Hepatocyte (in vitro differentiated cells): ENCODE results near the gene KLC1. TPM values are rescaled to one million over a fixed set of nuclear protein-coding genes. Genes with fewer than 3 reads are reported as not detected.

ENCODE experiments used
- DNase-seq: peaks from one replicate; pipeline ENCODE4 v3.0.0-alpha.2; 2016; ENCODE audit warnings: low spot score
- H2AFZ ChIP-seq: fragments of 200-600 bp; sonication (generic); 2 replicates; pipeline ENCODE4 v1.6.0; 2016; ENCODE audit warnings: antibody characterized with exemption, mild to moderate bottlenecking
- H3K27ac ChIP-seq: fragments of 200-600 bp; sonication (generic); 2 replicates; pipeline ENCODE4 v1.5.1; 2016; ENCODE audit warnings: mild to moderate bottlenecking
- H3K27me3 ChIP-seq: fragments of 200-600 bp; sonication (generic); 2 replicates; pipeline ENCODE4 v1.6.1; 2016
- H3K36me3 ChIP-seq: fragments of 200-600 bp; sonication (generic); replicated peaks from 2 replicates; pipeline ENCODE4 v1.5.1; 2016; ENCODE audit warnings: low read depth; ENCODE audit not compliant: insufficient read depth
- H3K4me1 ChIP-seq: fragments of 200-600 bp; sonication (generic); 2 replicates; pipeline ENCODE4 v1.5.1; 2016; ENCODE audit warnings: mild to moderate bottlenecking, moderate library complexity; ENCODE audit not compliant: insufficient read depth
- H3K4me2 ChIP-seq: fragments of 200-600 bp; sonication (generic); 2 replicates; pipeline ENCODE4 v1.6.0; 2016
- H3K4me3 ChIP-seq: fragments of 200-600 bp; sonication (generic); 2 replicates; pipeline ENCODE4 v1.5.1; 2016; ENCODE audit warnings: mild to moderate bottlenecking
- H3K79me2 ChIP-seq: fragments of 200-600 bp; sonication (generic); 2 replicates; pipeline ENCODE4 v1.6.0; 2017; ENCODE audit warnings: mild to moderate bottlenecking
- H3K9me2 ChIP-seq: fragments of 200-600 bp; sonication (generic); replicated peaks from 2 replicates; pipeline ENCODE4 v1.6.0; 2017; ENCODE audit warnings: mild to moderate bottlenecking; ENCODE audit not compliant: insufficient read depth
- H3K9me3 ChIP-seq: fragments of 200-600 bp; sonication (generic); 2 replicates; pipeline ENCODE4 v1.5.1; 2016; ENCODE audit warnings: low read depth, mild to moderate bottlenecking
- H4K20me1 ChIP-seq: fragments of 200-600 bp; sonication (generic); 2 replicates; pipeline ENCODE4 v1.6.0; 2016; ENCODE audit warnings: mild to moderate bottlenecking; ENCODE audit not compliant: insufficient read depth, poor library complexity, severe bottlenecking
- EZH2 ChIP-seq: fragments of 200-600 bp; sonication (generic); IDR thresholded peaks from 2 replicates; pipeline ENCODE4 v1.6.1; 2016; ENCODE audit warnings: antibody characterized with exemption, mild to moderate bottlenecking, borderline replicate concordance
- EZH2phosphoT487 ChIP-seq: fragments of 200-600 bp; sonication (generic); IDR thresholded peaks from one replicate; pipeline ENCODE4 v1.6.1; 2018; ENCODE audit warnings: antibody characterized with exemption, mild to moderate bottlenecking, low read depth, moderate library complexity; ENCODE audit not compliant: unreplicated experiment, severe bottlenecking
- WGBS: methylation state at CpG from one replicate; pipeline ENCODE4 v1.1.6; 2016; ENCODE audit warnings: low lambda C conversion rate; ENCODE audit errors: missing lambda C conversion rate; 5-methylcytosine and 5-hydroxymethylcytosine counted together
- polyA plus RNA-seq: library from polyadenylated mRNA; unstranded; fragments of >200 nt; fragmentation: Nextera tagmentation; extraction: Ambion mirVana; gene quantifications from 2 replicates; pipeline ENCODE4 v1.2.1, GENCODE V29; 2016
- total RNA-seq: library from RNA; depleted of rRNA; stranded (reverse); fragments of >200 nt; gene quantifications from 2 replicates; pipeline ENCODE4 v1.2.3, GENCODE V29; 2014
- TF ChIP-seq, protein P1 (sequence below): fragments of 200-600 bp; sonication (generic); IDR thresholded peaks from 2 replicates; pipeline ENCODE4 v1.5.1; 2016; ENCODE audit warnings: antibody characterized with exemption, mild to moderate bottlenecking; ENCODE audit not compliant: poor library complexity

Gene KLC1
- total and polyA plus RNA-seq, 2 experiments from 2014 or later: 95.4 to 115 TPM

GRCh38 chr14:103692871-103693270, 63.9 kb downstream of the KLC1 start:
- Histone ChIP-seq H4K20me1 (peaks cover 14% of the 10 kb centered on the region), H3K36me3 (no peaks in the 10 kb centered on the region), H3K27me3 (no peaks in the 10 kb centered on the region), H2AFZ (no peak overlapping the region), H3K4me3 (no peak overlapping the region), H3K9me2 (no peaks in the 10 kb centered on the region), H3K27ac (no peak overlapping the region), H3K4me1 (peaks cover 26% of the 10 kb centered on the region), H3K4me2 (no peak overlapping the region), H3K79me2 (peaks cover 10% of the 10 kb centered on the region), H3K9me3 (no peaks in the 10 kb centered on the region)
- 90% methylated on average over 12 of the region's 12 CpGs for WGBS
- TF ChIP-seq, protein P1, sequence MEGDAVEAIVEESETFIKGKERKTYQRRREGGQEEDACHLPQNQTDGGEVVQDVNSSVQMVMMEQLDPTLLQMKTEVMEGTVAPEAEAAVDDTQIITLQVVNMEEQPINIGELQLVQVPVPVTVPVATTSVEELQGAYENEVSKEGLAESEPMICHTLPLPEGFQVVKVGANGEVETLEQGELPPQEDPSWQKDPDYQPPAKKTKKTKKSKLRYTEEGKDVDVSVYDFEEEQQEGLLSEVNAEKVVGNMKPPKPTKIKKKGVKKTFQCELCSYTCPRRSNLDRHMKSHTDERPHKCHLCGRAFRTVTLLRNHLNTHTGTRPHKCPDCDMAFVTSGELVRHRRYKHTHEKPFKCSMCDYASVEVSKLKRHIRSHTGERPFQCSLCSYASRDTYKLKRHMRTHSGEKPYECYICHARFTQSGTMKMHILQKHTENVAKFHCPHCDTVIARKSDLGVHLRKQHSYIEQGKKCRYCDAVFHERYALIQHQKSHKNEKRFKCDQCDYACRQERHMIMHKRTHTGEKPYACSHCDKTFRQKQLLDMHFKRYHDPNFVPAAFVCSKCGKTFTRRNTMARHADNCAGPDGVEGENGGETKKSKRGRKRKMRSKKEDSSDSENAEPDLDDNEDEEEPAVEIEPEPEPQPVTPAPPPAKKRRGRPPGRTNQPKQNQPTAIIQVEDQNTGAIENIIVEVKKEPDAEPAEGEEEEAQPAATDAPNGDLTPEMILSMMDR: no peak
- TF ChIP-seq EZH2: no peak
- TF ChIP-seq EZH2phosphoT487: no peak
- no peak for DNase-seq

DNA sequence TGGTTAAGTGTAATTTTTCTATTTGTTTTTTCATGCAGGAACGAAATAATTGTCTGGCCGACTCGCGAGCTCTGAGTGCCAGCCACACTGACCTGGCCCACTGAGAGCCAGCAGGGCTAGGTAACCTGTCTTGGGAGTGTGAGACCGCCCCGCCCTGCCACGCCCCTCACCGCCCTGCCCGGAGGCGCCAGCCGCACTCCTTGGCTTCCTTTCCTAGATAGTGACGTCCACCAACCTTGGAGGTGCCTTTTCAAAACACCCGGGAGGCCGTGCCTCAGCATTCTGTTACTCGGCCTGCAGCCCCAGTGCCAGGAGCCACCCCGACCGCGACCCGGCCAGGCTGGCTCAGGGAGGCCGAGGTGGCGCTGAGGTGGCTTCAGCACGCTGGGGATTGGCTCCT, 64.5 kb downstream of the KLC1 start:
- Histone ChIP-seq H3K79me2 (peaks cover 10% of the 10 kb centered on the region), H2AFZ (no peak overlapping the region), H3K27ac (no peak overlapping the region), H3K27me3 (no peaks in the 10 kb centered on the region), H4K20me1 (peaks cover 14% of the 10 kb centered on the region), H3K4me1 (peaks cover 27% of the 10 kb centered on the region), H3K36me3 (no peaks in the 10 kb centered on the region), H3K9me2 (no peaks in the 10 kb centered on the region), H3K9me3 (no peaks in the 10 kb centered on the region), H3K4me2 (no peak overlapping the region), H3K4me3 (no peak overlapping the region)
- TF ChIP-seq EZH2 (no peak), EZH2phosphoT487 (no peak)
- TF ChIP-seq, protein P1: no peak
- WGBS: 97% methylated on average over 22 of the region's 22 CpGs
- no peak for DNase-seq

DNA sequence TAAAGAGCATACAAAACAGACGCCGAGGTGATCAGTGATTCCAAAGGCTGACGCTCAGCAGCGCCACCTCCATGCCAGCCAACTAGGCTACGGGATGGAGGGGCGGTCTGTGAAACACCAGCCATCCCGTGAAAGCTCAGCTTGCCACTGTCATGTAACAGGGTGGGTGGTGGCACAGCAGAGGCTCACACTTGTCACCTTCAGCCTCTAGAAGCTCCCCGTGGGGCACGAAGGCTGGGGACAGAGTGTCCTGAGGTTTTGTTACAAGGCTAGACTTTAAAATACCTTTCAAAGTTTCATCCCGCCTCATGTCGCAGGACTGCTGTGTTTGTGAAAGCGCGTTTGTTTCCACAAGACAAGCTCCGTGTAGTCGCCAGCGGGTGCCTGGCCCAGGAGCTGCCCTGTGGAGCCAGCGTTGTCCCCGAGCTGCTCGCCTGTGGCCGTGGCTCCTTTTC, 65.6 kb downstream of the KLC1 start:
- TF ChIP-seq EZH2 (no peak), EZH2phosphoT487 (no peak)
- TF ChIP-seq, protein P1: no peak
- Histone ChIP-seq H4K20me1 (peaks cover 14% of the 10 kb centered on the region), H3K27ac (no peak overlapping the region), H3K36me3 (no peaks in the 10 kb centered on the region), H3K9me2 (no peaks in the 10 kb centered on the region), H3K9me3 (no peaks in the 10 kb centered on the region), H3K4me3 (no peak overlapping the region), H3K79me2 (peaks cover 7% of the 10 kb centered on the region), H2AFZ (no peak overlapping the region), H3K4me2 (no peak overlapping the region), H3K27me3 (no peaks in the 10 kb centered on the region), H3K4me1 (peaks cover 27% of the 10 kb centered on the region)
- DNase-seq: no peak
- 92% methylated on average over 20 of the region's 20 CpGs for WGBS
